CD1c-positive myeloid dendritic cell (primary cell): ENCODE data around the gene ANGPTL2.

Experiments used
- DNase-seq: peaks from one replicate; pipeline ENCODE4 v3.0.0-alpha.2; 2016; ENCODE audit errors: extremely low spot score

Gene ANGPTL2

GRCh38 chr9:127075624-127076372 lies 46.6 kb downstream of the ANGPTL2 start:
- no peak for DNase-seq

GRCh38 chr9:127074561-127075548 lies 47.6 kb downstream of the ANGPTL2 start:
- no peak for DNase-seq

GRCh38 chr9:127067603-127068220 lies 54.7 kb downstream of the ANGPTL2 start:
- no peak for DNase-seq

- no peak for DNase-seq
Observed at GRCh38 chr9:127066851-127067136, 55.6 kb downstream of the ANGPTL2 start.

GRCh38 chr9:127066060-127066850 lies 56.2 kb downstream of the ANGPTL2 start:
- no peak for DNase-seq

- no peak for DNase-seq
Observed at GRCh38 chr9:127065592-127065991, 56.8 kb downstream of the ANGPTL2 start.

GRCh38 chr9:127064335-127064734 lies 58.1 kb downstream of the ANGPTL2 start:
- DNase-seq, result no peak

- DNase-seq, result no peak
Observed at GRCh38 chr9:127061411-127061810, 61.0 kb downstream of the ANGPTL2 start.

GRCh38 chr9:127059765-127060361 lies 62.6 kb downstream of the ANGPTL2 start:
- no peak for DNase-seq

- no peak for DNase-seq
Observed at GRCh38 chr9:127059030-127059429, 63.4 kb downstream of the ANGPTL2 start.

- no peak for DNase-seq
Observed at GRCh38 chr9:127058645-127059021, 63.8 kb downstream of the ANGPTL2 start.

- DNase-seq, result no peak
Observed at GRCh38 chr9:127058011-127058644, 64.3 kb downstream of the ANGPTL2 start.

GRCh38 chr9:127056446-127056845 lies 66.0 kb downstream of the ANGPTL2 start:
- DNase-seq, result no peak

GRCh38 chr9:127055745-127056402 lies 66.6 kb downstream of the ANGPTL2 start:
- DNase-seq, result no peak

GRCh38 chr9:127053960-127054359 lies 68.5 kb downstream of the ANGPTL2 start:
- DNase-seq, result no peak

GRCh38 chr9:127053057-127053821 lies 69.2 kb downstream of the ANGPTL2 start:
- no peak for DNase-seq

- no peak for DNase-seq
Observed at GRCh38 chr9:127051881-127052595, 70.4 kb downstream of the ANGPTL2 start.

GRCh38 chr9:127050591-127051001 lies 71.8 kb downstream of the ANGPTL2 start:
- DNase-seq, result peak; percentile 1

GRCh38 chr9:127050152-127050551 lies 72.3 kb downstream of the ANGPTL2 start:
- no peak for DNase-seq
